SJCRH30 (cell line): ENCODE data around the gene IQCC. TPM values are rescaled to one million over a fixed set of nuclear protein-coding genes. Genes with fewer than 3 reads are reported as not detected.
A peak's percentile ranks its signal among the peaks of the same experiment; 100 is the strongest.
"Not testable (repeated sequence)": the region's sequence is repeated elsewhere in the genome, so short reads cannot be mapped to it uniquely, and the experiment has no call there.

Source experiments
- DNase-seq, 2 experiments: peaks; one replicate each; pipeline ENCODE4 v3.0.0-alpha.2; 2015 to 2020
- H3K27ac ChIP-seq: fragments of 250-450 bp; sonication (Bioruptor Pico); 2 replicates; pipeline ENCODE4 v1.5.1; 2020; ENCODE audit warnings: mild to moderate bottlenecking, moderate library complexity
- H3K27me3 ChIP-seq: fragments of 250-450 bp; sonication (Bioruptor Pico); 2 replicates; pipeline ENCODE4 v1.5.1; 2020; ENCODE audit warnings: mild to moderate bottlenecking, moderate library complexity
- H3K36me3 ChIP-seq: fragments of 250-450 bp; sonication (Bioruptor Pico); 2 replicates; pipeline ENCODE4 v1.5.1; 2020; ENCODE audit warnings: mild to moderate bottlenecking, moderate library complexity
- H3K4me1 ChIP-seq: fragments of 250-450 bp; sonication (Bioruptor Pico); 2 replicates; pipeline ENCODE4 v1.5.1; 2020; ENCODE audit warnings: mild to moderate bottlenecking, moderate library complexity
- H3K4me3 ChIP-seq: fragments of 250-450 bp; sonication (Bioruptor Pico); 2 replicates; pipeline ENCODE4 v1.5.1; 2020; ENCODE audit warnings: mild to moderate bottlenecking, moderate library complexity
- H3K9me3 ChIP-seq: fragments of 250-450 bp; sonication (Bioruptor Pico); replicated peaks from 2 replicates; pipeline ENCODE4 v1.5.1; 2020; ENCODE audit warnings: mild to moderate bottlenecking, moderate library complexity
- total RNA-seq: library from RNA; depleted of rRNA; stranded (reverse); fragments of >200 nt; shearing (Covaris generic); gene quantifications from 2 replicates; pipeline ENCODE4 v1.2.3, GENCODE V29; 2014; rRNA removed

IQCC gene
- total RNA-seq, result 5.6 and 6.1 TPM in 2 replicates

DNA sequence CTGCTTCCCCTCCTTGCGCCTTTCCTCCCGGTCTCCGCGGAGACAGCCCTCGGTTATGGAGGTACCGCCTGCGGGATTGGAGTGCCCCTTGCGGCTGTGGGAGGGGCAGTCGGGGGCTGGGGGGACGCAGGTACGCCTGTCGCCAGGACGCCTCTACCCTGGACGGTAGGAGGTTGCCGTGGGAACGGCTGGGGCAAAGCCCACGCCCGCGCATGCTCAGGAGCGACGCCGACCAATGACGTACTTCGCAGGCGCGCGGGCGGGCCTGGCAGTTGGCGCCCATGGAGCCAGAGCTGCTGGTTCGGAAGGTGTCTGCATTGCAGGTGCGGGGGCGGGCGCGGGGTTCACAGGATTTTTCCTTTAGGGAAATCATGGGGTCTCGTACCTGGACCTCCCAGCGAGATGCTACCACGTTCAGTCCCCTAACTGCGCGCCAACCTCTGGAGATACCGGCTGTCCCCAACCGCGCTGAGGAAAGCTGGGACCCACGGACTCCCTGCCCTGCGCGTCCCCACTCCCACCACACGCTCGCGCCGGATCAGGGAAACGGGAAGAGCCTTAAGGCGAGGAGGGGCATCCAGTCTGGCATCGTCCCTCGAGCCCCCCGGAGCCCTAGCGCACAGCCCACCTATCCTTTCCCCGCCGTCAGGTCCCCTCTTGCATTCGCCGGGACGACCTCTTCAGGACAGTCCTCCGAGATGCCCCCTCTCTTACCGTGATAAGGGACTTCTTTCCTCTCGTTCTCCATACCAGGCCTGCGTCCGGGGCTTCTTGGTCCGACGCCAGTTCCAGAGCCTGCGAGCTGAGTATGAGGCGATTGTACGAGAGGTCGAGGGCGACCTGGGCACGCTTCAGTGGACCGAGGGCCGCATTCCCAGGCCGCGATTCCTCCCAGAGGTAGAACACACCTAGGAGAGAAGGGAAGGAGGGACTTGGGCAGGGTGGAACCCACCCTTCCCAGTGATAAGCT, at the start of gene IQCC:
IQCC (plus strand) TSS at position 271 of the 970 bp plus-strand sequence; CDS start at position 282, 11 bp downstream.
- peak; percentile 87 to 89 for DNase-seq
- Histone ChIP-seq H3K36me3 (no peaks in the 10 kb centered on the region), H3K27me3 (no peaks in the 10 kb centered on the region), H3K4me1 (peaks cover 10% of the 10 kb centered on the region), H3K9me3 (no peaks in the 10 kb centered on the region), H3K4me3 (peak within 1 kb of the TSS; percentile 64), H3K27ac (peak within 1 kb of the TSS; percentile 11; the same call in 1 of the 2 replicates)

- Histone ChIP-seq H3K9me3 (no peaks in the 10 kb centered on the region), H3K27me3 (no peaks in the 10 kb centered on the region), H3K4me1 (no peaks in the 10 kb centered on the region), H3K4me3 (no peak overlapping the region), H3K36me3 (peaks cover 71% of the 10 kb centered on the region), H3K27ac (no peak overlapping the region)
- DNase-seq, result no peak
Observed at GRCh38 chr1:32159189-32159588, 46.3 kb upstream of the IQCC start.

- H3K36me3 ChIP-seq, result peaks cover 64% of the 10 kb centered on the region
- DNase-seq, result no peak
- H3K9me3 ChIP-seq, result no peaks in the 10 kb centered on the region
- no peak overlapping the region for H3K4me3 ChIP-seq
- H3K27me3 ChIP-seq, result no peaks in the 10 kb centered on the region
- H3K27ac ChIP-seq, result no peak overlapping the region
- H3K4me1 ChIP-seq, result no peaks in the 10 kb centered on the region
Observed at GRCh38 chr1:32163405-32163804, 42.1 kb upstream of the IQCC start.

GRCh38 chr1:32165633-32166032, 39.8 kb upstream of the IQCC start:
- DNase-seq, H3K4me1 ChIP-seq, H3K27me3 ChIP-seq, H3K27ac ChIP-seq, H3K9me3 ChIP-seq, H3K4me3 ChIP-seq: not testable (repeated sequence)
- peaks cover 59% of the 10 kb centered on the region for H3K36me3 ChIP-seq

DNA sequence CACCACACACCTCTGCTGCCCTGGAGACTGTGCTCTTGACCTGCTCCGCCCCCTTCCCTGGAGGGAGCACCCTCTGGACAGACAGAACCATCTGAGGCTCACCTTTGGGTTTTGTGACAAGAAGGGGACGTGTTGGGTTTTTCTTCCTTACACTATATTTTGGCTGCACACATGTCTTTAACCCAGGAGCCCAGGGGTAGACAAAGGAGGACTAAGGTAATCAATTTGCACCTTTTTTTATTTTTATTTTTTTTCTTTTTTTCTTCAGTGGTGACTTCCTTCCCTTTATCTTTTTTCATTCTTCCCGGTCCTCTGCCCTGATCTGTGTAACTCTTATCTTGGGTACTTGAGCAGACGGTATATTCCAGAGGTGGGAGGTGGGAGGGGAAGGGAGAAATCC, 34.5 kb upstream of the IQCC start:
- H3K9me3 ChIP-seq, result no peaks in the 10 kb centered on the region
- no peak for DNase-seq
- H3K4me3 ChIP-seq, result no peak overlapping the region
- H3K36me3 ChIP-seq, result peaks cover 55% of the 10 kb centered on the region
- H3K27ac ChIP-seq, result no peak overlapping the region
- no peaks in the 10 kb centered on the region for H3K27me3 ChIP-seq
- no peaks in the 10 kb centered on the region for H3K4me1 ChIP-seq

GRCh38 chr1:32172621-32173245, 32.7 kb upstream of the IQCC start:
- H3K4me3 ChIP-seq, result no peak overlapping the region
- H3K27ac ChIP-seq, result no peak overlapping the region
- peaks cover 44% of the 10 kb centered on the region for H3K36me3 ChIP-seq
- no peaks in the 10 kb centered on the region for H3K9me3 ChIP-seq
- no peaks in the 10 kb centered on the region for H3K27me3 ChIP-seq
- H3K4me1 ChIP-seq, result no peaks in the 10 kb centered on the region
- DNase-seq, result no peak

DNA sequence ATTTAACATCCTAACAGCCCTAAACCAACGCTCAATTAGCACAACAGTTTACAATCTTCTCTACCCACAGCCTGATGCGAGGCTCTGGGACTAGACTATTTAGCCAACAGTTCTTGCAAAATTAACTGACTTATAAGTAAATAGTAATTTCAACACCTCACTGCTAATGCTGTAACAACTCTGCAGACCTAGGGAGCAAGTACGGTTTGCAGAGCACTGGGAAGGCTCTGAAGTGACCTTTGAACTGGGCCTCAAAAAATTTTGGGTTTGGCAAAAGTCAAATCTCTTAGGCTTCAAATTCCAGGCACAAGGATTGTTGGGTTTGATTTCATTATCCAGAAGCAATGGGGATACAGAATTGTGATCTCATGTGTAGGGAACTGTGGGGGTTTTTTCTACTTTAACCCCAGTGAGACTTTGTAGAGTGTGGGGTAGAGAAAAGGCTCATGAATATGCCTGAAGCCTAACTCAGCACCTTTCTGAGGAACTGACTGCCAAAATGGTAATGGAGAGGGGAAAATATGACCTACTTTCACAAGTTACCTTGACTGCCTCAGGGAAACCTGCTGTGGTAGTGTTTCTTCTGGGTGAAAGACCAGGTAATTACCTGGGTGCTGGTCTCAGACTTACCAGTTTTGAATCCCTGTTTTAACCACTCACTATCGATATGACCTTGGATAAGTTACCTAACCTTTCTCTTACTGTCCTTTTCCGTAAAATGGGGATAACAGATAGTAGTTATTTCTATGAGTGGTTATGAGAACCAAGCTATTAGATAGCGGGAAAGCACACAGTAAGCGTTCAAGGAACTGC, 26.9 kb upstream of the IQCC start:
- Histone ChIP-seq H3K27ac (peak overlapping the region; percentile 79; the same call in 1 of the 2 replicates), H3K9me3 (no peaks in the 10 kb centered on the region), H3K36me3 (peaks cover 23% of the 10 kb centered on the region), H3K4me1 (peaks cover 10% of the 10 kb centered on the region), H3K4me3 (peak overlapping the region; percentile 71), H3K27me3 (no peaks in the 10 kb centered on the region)
- no peak for DNase-seq

GRCh38 chr1:32179193-32179442, 26.4 kb upstream of the IQCC start:
- Histone ChIP-seq H3K27ac (peak overlapping the region; percentile 79), H3K9me3 (no peaks in the 10 kb centered on the region), H3K27me3 (no peaks in the 10 kb centered on the region), H3K4me1 (peaks cover 10% of the 10 kb centered on the region), H3K4me3 (peak overlapping the region; percentile 71), H3K36me3 (peaks cover 26% of the 10 kb centered on the region)
- DNase-seq, result no peak

DNA sequence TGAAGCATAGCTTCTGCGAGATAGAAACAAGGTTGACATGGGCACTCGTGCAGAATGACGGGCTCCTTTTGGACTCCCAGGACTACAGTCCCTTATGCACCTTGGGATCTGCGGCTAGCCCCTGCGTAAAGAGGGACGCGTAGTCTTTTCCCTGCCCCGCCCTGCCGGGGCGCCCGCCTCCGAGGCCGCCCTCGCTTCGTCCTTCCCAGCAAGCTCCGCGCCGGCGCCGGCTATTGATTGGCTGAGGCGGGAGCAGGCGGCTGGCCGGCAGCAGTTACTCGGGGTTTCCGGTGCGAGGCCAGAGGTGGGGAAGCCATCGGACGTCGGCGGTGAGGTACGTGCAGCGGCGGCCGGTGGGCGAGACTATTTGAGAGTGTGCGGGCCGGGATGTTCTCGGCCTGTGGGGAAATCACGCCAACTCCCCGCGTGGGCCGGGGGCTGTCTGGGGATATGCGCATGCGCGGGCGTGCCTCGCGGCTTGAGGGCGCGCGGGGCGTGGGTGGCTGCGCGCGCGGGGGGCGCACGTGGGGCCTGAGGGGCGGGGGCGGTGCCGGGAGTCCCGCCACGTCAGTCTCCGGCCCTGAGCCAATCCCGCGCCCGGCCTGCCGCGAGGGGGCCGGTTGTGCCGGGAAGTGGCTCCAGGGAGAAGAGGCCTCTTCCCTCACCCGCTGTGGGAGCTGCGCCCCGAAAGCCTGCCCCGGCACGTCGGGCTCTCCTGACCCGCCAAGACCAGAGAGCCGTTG, 25.9 kb upstream of the IQCC start, which contains the start of gene TXLNA:
TXLNA (plus strand) TSS at position 233 of the 743 bp plus-strand sequence. CDS start 671 bp downstream, outside the sequence.
- DNase-seq, result peak; percentile 96 to 97
- Histone ChIP-seq H3K27ac (peak within 1 kb of the TSS; percentile 79), H3K4me3 (peak within 1 kb of the TSS; percentile 71), H3K4me1 (peaks cover 10% of the 10 kb centered on the region), H3K27me3 (no peaks in the 10 kb centered on the region), H3K9me3 (no peaks in the 10 kb centered on the region), H3K36me3 (peaks cover 31% of the 10 kb centered on the region)

- peak; percentile 67 to 69 for DNase-seq
- H3K4me1 ChIP-seq, result peaks cover 10% of the 10 kb centered on the region
- H3K9me3 ChIP-seq, result no peaks in the 10 kb centered on the region
- peak overlapping the region; percentile 79 for H3K27ac ChIP-seq
- H3K27me3 ChIP-seq, result no peaks in the 10 kb centered on the region
- H3K36me3 ChIP-seq, result peaks cover 37% of the 10 kb centered on the region
- H3K4me3 ChIP-seq, result peak overlapping the region; percentile 71
Observed at GRCh38 chr1:32180186-32181060, 25.0 kb upstream of the IQCC start.

GRCh38 chr1:32181065-32181464, 24.4 kb upstream of the IQCC start:
- no peak overlapping the region for H3K27ac ChIP-seq

DNA sequence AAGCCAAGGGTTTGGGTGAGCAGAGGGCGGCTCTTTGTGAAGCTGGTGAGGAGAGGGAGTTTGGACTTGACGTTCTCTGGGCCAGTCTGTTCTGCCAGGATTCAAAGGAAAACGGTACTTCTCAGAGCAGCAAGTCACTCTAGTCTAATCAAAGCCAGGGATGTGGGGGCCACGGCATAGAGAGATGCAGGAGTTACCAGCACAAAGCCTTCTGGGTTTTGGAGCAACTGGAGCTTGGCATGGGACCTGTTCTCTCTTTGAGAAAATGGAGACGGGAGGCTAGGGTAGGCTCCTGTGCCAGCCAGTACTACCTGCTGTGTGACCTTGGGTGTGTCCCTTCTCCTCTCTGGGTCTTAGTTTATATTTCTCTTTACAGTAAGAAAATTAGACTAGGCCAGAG, 23.9 kb upstream of the IQCC start:
- DNase-seq, result no peak
- Histone ChIP-seq H3K9me3 (no peaks in the 10 kb centered on the region), H3K27ac (no peak overlapping the region), H3K4me1 (peaks cover 10% of the 10 kb centered on the region), H3K36me3 (peaks cover 47% of the 10 kb centered on the region), H3K27me3 (no peaks in the 10 kb centered on the region), H3K4me3 (no peak overlapping the region)

More at GRCh38 chr1:32181065-32181464, 24.4 kb upstream of the IQCC start:
- H3K4me1 ChIP-seq, result peaks cover 10% of the 10 kb centered on the region
- H3K36me3 ChIP-seq, result peaks cover 43% of the 10 kb centered on the region
- DNase-seq, result no peak
- H3K9me3 ChIP-seq, result no peaks in the 10 kb centered on the region
- peak overlapping the region; percentile 71 for H3K4me3 ChIP-seq
- H3K27me3 ChIP-seq, result no peaks in the 10 kb centered on the region

DNA sequence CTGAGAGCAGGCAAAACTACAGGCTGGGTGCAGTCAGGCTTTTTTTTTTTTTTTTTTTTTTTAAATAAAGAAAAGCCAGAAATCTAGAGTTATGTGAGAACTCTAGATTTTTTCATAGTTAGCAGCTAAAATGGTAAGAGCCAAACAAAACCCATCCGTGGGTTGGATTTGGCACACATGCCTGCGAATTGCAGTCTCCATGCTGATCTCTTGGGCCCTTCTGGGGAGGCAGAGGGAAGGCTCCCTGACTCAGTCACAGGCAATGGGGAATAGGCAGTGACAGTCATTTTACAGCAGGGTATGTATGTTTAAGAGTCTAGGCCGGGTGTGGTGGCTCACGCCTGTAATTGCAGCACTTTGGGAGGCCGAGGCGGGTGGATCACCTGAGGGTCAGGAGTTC, 23.4 kb upstream of the IQCC start:
- H3K4me1 ChIP-seq, result peaks cover 10% of the 10 kb centered on the region
- H3K4me3 ChIP-seq, result no peak overlapping the region
- DNase-seq, result no peak
- H3K27ac ChIP-seq, result no peak overlapping the region
- H3K36me3 ChIP-seq, result peaks cover 50% of the 10 kb centered on the region
- no peaks in the 10 kb centered on the region for H3K9me3 ChIP-seq
- H3K27me3 ChIP-seq, result no peaks in the 10 kb centered on the region
